AG09319 (cell line): ENCODE measurements around the gene EBF3.

Source experiments
- DNase-seq: peaks from one replicate; pipeline ENCODE4 v3.0.0-alpha.2; 2010; ENCODE audit warnings: low read depth; ENCODE audit errors: extremely low read depth
- TF ChIP-seq, protein P1 (sequence below): IDR thresholded peaks from 2 replicates; pipeline ENCODE4 v1.5.1; 2011; ENCODE audit warnings: low read depth, mild to moderate bottlenecking, inconsistent platforms, low read length, moderate library complexity

EBF3 gene

DNA sequence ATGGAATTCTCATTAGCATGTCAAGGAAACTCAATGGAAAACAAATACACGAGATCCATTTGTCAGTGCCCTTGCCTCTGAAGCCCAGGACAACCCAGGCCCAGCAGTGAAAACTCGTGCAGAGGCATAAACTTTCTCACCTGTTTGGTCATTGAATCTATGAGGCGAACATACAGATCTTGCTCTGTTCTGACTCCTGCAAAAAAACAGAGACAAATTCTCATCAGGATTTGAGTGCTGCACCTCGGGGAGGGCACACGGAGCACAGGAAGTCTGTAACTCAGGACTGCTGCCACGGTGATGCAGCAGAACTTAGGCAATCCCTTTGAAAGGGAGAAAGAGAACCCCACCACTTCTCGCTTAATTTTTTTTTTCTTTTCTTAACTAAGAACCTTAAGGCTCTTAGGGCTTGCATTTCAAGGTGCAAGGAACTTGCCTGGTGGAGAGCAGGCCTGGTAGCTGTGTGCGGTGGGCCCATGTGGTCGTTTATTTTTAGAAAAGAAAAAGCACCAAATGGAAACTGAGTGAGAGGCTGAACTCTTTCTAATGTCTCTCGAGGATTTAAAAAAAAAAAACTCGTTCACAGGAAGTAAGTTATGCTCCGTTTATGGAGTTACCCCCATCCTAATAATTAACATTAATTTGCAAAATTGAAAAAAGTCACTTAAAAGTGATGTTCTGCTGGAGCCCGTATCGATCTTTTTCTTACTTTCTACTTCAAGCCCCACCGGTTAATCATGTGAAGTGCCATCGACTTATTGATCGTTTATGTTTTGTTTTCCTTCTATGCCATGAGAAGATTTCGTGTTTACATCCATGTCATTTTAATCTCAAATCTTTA is 1.8 kb downstream of the EBF3 start:
- TF ChIP-seq, protein P1, sequence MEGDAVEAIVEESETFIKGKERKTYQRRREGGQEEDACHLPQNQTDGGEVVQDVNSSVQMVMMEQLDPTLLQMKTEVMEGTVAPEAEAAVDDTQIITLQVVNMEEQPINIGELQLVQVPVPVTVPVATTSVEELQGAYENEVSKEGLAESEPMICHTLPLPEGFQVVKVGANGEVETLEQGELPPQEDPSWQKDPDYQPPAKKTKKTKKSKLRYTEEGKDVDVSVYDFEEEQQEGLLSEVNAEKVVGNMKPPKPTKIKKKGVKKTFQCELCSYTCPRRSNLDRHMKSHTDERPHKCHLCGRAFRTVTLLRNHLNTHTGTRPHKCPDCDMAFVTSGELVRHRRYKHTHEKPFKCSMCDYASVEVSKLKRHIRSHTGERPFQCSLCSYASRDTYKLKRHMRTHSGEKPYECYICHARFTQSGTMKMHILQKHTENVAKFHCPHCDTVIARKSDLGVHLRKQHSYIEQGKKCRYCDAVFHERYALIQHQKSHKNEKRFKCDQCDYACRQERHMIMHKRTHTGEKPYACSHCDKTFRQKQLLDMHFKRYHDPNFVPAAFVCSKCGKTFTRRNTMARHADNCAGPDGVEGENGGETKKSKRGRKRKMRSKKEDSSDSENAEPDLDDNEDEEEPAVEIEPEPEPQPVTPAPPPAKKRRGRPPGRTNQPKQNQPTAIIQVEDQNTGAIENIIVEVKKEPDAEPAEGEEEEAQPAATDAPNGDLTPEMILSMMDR: no peak
- DNase-seq: no peak

DNA sequence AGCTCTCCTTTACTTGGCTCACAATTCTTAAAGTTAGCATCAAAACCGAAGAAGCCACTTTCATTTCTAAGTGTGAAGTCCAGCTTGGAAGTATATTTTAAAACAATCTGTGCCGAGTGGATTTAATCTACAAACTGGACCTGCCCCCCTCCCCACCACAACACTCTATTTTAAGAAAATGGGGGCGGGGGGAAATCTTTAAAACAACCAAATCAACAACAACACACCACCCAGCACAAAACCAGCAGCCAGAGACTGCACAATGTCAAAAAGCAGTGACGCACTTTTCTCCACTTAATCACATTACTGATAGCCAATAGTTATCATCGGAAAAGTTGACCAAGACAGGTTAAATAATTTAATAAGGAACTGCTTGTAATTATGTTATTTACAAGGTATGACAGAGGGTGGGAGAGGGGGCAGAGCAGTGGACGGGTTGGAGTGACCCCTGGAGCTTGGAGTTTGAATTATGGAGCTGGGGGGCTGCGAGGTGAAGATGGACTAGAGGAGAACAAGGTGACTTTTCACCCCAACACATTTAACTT is 2.8 kb downstream of the EBF3 start:
- TF ChIP-seq, protein P1: no peak
- no peak for DNase-seq

DNA sequence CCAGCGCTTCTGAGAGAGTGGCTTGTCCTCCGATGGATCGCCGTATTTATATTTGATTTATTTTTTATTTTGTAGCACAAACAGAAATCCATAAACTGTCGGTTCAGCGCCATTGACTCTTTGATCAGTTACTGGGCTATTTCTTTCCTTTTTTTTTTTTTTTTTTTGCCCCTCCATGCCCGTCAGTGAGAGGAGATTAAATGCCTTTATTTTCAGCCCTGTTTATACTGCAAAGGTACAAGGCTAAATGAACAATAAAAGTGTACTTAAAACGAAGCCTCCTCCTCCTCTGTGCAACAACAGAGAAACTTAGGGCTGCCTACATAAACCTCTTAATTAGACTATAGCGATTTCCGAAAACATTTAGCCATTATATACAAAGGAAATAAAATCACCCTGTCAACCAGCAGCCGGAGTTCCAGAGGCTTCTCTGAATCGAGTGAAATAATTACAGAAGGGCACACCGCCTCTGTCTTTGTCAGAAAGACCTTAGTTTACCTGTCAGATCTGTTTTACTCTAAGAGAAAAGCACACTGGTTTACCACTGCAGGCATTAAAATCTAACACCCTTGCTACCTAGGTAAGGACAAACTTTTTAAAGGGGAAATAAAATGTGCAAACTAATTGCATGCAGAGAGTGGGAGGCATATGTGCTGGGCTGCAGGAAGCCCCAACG is 3.5 kb downstream of the EBF3 start:
- TF ChIP-seq, protein P1: no peak
- no peak for DNase-seq

DNA sequence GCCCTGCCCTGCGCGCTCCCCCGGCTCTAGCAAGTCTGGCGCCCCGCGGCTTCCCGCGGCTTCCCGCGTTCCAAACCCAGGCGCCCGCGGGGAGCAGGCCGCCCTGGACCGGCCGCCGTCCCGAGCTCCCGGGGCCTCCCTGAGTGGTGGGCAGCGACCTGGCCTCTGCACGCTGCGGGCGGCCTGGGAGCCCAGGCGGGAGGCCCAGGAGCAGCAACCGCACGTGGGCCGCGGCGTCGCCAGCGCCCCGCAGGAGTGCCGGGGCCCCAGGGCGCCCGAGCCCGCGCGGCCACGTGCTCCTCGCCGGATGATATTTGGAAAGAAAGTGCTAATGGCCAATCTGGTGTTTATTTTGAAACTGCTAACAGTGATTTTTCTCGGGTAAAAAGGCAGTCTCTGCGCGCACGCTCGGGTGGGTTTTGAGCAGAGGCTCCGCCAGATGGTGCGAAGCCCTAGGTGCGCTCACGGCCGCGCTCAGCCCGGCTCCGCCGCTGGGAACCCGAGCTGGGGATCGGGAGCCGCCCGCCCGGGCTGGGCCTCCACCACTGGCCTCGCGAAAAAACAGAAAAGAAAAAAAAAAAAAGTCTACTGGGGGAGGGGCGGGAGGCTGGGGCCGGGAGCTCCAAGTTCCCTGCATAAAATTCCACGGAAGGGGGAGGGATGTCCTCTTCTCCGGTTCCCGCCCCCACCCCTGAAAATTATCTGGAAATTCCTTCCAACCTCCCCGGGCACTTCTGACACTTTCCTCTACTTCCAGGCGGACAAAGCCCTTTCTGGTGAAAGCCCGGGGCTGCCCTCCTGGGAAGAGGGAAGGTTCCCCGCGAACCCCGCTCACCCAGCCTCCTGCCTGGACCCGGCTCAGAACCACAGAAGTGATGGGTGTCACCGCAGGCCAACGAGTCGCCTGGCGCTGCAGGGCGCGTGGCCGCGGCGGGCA is 4.3 kb downstream of the EBF3 start:
- TF ChIP-seq, protein P1: no peak
- no peak for DNase-seq

DNA sequence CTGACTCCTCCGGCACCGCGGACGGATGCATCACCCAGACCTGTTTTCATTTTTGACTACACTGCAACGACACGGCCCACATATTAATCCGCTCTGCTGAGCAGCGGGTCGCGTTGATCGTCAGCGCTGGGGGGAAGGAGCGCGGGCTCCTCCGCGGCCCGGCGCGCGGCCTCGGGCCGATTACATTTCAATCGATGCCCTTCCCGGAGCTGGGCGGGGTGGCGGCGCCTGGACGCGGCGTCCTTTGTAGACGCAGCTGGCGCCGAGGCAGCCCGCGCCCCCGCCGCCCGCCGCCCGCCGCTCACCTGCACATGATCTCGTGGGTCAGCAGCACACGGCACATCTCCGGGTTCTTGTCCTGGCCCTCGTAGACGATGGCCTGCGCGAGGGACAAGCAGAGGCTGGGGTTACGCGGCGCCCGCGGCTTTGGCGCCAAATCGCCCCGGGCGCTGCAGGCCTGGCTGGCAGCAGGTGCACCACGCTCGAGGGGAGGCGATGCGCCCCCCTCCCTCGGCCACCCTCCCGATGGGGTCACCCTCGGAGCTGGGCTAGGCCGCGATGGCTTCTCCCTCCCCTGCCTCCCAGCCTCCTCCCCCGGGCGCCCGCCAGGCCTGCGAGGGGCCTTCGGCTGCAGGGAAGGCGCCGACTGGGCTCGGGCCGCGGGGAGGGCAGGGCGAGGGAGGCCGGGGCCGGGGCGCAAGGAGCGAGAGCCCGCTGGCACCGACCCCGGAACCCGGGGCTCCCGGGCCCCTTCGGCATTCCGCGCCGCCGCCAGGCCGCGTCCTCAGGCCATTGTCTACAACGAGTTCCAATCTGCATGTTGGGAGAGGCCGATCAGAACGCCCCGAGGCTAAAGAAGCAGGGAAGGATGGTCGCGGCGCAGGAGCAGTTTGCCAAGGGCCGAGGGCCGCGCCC is 5.2 kb downstream of the EBF3 start:
- TF ChIP-seq, protein P1: no peak
- DNase-seq: no peak

DNA sequence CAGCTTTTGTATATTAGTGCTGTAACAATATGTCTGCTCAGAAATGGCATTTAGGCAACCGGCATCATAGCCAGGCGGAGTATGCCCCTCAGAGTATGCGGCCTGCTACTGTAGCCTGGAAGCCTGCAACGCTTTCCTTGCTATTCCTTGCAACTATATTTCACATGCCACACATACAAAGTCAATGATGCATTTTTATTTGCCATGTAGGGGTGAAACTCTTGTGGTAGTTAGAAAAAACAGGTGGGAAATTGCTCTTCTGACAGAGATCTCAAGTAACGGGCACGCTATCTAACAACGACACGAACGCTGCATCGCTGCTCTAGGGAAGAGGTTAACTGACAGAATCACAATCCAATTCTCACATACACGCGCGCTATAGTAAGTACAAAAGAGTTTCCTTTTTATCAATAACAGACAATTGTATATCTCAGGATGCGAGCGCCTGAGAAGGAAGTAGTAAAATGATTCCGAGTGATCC is 5.9 kb downstream of the EBF3 start:
- no peak for DNase-seq
- TF ChIP-seq, protein P1: no peak
